ENCODE measurements around the gene METTL22. TPM values are rescaled to one million over a fixed set of nuclear protein-coding genes. Genes with fewer than 3 reads are reported as not detected.

METTL22 gene
- total and polyA plus RNA-seq, 4 donors = 17.9 to 39.4 (median 32.4) TPM

DNA sequence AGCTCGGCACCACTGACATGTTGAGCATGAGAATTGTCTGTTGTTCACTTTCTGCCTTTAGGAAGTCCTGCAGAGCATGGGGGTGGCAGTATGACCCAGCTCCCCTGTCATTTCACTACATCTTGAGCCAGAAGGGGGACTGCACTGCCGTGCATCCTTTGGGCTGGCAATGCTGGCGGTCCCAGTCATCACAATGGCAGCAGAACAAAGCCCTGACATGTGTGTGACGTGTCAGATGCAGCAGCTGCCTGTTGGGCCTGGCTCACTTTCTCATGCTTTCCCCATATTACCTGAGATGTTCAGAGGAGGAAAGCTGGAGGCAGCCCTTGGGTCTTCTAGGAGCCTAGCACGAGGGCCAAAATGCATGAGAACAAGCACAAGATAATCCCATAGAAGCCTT is 46.6 kb downstream of the METTL22 start:
- DNase-seq = no peak
- Histone ChIP-seq H3K27ac (ENCODE audit: low read depth in 1 of 2, low read length in 1 of 2) (no peak overlapping the region), H3K9ac (ENCODE audit: insufficient read depth in 1 of 2, low read length in 2 of 2) (no peak overlapping the region), H3K27me3 (ENCODE audit: control insufficient read depth in 3 of 3, insufficient read depth in 3 of 3, low read length in 2 of 3) (no peaks in the 10 kb centered on the region), H3K4me1 (ENCODE audit: control insufficient read depth in 5 of 5, insufficient read depth in 5 of 5, low read length in 5 of 5) (no peaks in the 10 kb centered on the region), H3K36me3 (ENCODE audit: control insufficient read depth in 4 of 4, insufficient read depth in 4 of 4, low read length in 4 of 4) (peaks cover 0 to 7% (median 5%) of the 10 kb centered on the region in 4 donors), H3K4me3 (no peak overlapping the region), H3K9me3 (ENCODE audit: control insufficient read depth in 4 of 4, insufficient read depth in 3 of 4, low read length in 3 of 4) (no peaks in the 10 kb centered on the region)
- TF ChIP-seq, protein P1, sequence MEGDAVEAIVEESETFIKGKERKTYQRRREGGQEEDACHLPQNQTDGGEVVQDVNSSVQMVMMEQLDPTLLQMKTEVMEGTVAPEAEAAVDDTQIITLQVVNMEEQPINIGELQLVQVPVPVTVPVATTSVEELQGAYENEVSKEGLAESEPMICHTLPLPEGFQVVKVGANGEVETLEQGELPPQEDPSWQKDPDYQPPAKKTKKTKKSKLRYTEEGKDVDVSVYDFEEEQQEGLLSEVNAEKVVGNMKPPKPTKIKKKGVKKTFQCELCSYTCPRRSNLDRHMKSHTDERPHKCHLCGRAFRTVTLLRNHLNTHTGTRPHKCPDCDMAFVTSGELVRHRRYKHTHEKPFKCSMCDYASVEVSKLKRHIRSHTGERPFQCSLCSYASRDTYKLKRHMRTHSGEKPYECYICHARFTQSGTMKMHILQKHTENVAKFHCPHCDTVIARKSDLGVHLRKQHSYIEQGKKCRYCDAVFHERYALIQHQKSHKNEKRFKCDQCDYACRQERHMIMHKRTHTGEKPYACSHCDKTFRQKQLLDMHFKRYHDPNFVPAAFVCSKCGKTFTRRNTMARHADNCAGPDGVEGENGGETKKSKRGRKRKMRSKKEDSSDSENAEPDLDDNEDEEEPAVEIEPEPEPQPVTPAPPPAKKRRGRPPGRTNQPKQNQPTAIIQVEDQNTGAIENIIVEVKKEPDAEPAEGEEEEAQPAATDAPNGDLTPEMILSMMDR (IDR thresholded peaks at IDR 0.05; ENCODE audit: control extremely low read depth, extremely low read depth) = no peak
- no peak for ATAC-seq (ENCODE audit: insufficient read depth, low FRiP score)
- 90 to 91% methylated on average over 5 of the region's 5 CpGs for WGBS, 2 donors

DNA sequence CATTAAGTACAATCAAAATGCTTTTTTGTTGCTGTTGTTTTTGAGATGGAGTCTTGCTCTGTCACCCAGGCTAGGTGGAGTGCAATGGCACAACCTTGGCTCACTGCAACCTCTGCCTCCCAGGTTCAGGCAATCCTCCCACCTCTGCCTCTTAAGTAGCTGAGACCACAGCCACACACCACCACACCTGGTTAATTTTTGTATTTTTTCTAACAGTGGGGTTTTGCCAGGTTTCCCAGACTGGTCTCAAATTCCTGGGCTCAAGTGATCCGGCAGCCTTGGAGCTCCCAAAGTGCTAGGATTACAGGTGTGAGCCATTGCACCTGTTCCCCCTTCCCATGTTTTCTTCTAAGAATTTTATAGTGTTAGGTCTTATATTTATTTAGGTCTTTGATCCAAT is 48.0 kb downstream of the METTL22 start:
- H3K4me1 ChIP-seq (ENCODE audit: control insufficient read depth in 5 of 5, insufficient read depth in 5 of 5, low read length in 5 of 5) = peaks cover 0 to 4% (median 0%) of the 10 kb centered on the region in 5 donors
- WGBS, 2 donors = 88 to 91% methylated on average over 1 of the region's 1 CpG

DNA sequence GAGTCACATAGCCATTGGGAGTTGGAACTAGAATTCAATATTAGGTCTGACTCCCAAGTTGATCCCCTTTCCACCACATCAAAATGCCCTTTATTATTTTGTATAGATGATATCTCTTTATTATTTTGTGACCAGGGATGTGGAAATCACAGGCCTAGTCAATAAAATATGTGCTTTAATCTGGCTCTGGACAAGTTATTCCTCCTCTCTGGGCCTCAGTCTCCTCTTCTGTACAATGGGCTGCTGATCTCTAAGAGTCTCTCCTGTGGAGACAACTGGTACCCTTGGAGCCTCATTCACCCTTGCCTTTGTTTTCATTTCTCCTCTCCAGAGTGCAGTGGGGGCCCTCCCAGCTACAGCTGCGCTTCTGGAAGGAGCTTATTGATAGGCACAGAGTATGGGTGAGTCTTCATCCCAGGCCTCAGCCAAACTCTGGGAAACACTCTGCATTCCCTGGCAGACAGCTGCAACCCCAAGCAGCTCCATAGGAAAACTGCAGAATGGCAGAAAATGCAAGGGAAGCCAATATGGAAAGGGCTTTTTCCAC is 48.6 kb downstream of the METTL22 start:
- H3K4me1 ChIP-seq (ENCODE audit: control insufficient read depth in 5 of 5, insufficient read depth in 5 of 5, low read length in 5 of 5) = peaks cover 0 to 9% (median 0%) of the 10 kb centered on the region in 5 donors
- H3K36me3 ChIP-seq (ENCODE audit: control insufficient read depth in 4 of 4, insufficient read depth in 4 of 4, low read length in 4 of 4) = peaks cover 0 to 7% (median 1%) of the 10 kb centered on the region in 4 donors
- ATAC-seq (ENCODE audit: insufficient read depth, low FRiP score) (no peak), DNase-seq (no peak)
- no peaks in the 10 kb centered on the region for H3K27me3 ChIP-seq (ENCODE audit: control insufficient read depth in 3 of 3, insufficient read depth in 3 of 3, low read length in 2 of 3)
- H3K9me3 ChIP-seq (ENCODE audit: control insufficient read depth in 4 of 4, insufficient read depth in 3 of 4, low read length in 3 of 4) = no peaks in the 10 kb centered on the region
- no peak overlapping the region for H3K9ac ChIP-seq (ENCODE audit: insufficient read depth in 1 of 2, low read length in 2 of 2)
- H3K27ac ChIP-seq (ENCODE audit: low read depth in 1 of 2, low read length in 1 of 2) = no peak overlapping the region
- 89 to 91% methylated on average over 1 of the region's 1 CpG for WGBS, 2 donors
- TF ChIP-seq, protein P1 (IDR thresholded peaks at IDR 0.05; ENCODE audit: control extremely low read depth, extremely low read depth) = no peak
- no peak overlapping the region for H3K4me3 ChIP-seq

More for the DNA sequence above, 48.0 kb downstream of the METTL22 start:
- no peak for DNase-seq
- no peaks in the 10 kb centered on the region for H3K9me3 ChIP-seq (ENCODE audit: control insufficient read depth in 4 of 4, insufficient read depth in 3 of 4, low read length in 3 of 4)
- H3K36me3 ChIP-seq (ENCODE audit: control insufficient read depth in 4 of 4, insufficient read depth in 4 of 4, low read length in 4 of 4) = peaks cover 0 to 7% (median 3%) of the 10 kb centered on the region in 4 donors
- H3K27ac ChIP-seq (ENCODE audit: low read depth in 1 of 2, low read length in 1 of 2) = no peak overlapping the region
- no peak for ATAC-seq (ENCODE audit: insufficient read depth, low FRiP score)
- no peak overlapping the region for H3K4me3 ChIP-seq
- no peak overlapping the region for H3K9ac ChIP-seq (ENCODE audit: insufficient read depth in 1 of 2, low read length in 2 of 2)
- TF ChIP-seq, protein P1 (IDR thresholded peaks at IDR 0.05; ENCODE audit: control extremely low read depth, extremely low read depth) = no peak
- no peaks in the 10 kb centered on the region for H3K27me3 ChIP-seq (ENCODE audit: control insufficient read depth in 3 of 3, insufficient read depth in 3 of 3, low read length in 2 of 3)
